Ureter (tissue), 1 donor: ENCODE results near the gene OR1J1. TPM values are rescaled to one million over a fixed set of nuclear protein-coding genes. Genes with fewer than 3 reads are reported as not detected.

Experiments
- DNase-seq: peaks from one replicate; pipeline ENCODE4 v3.0.0-alpha.2; 2020; ENCODE audit warnings: low spot score
- total RNA-seq: library from RNA; stranded (reverse); gene quantifications from one replicate; pipeline ENCODE4 v1.2.4, GENCODE V29; 2023
- donor health status: DM: yes; HTN: yes; CAD: no.

Gene OR1J1
- total RNA-seq, 1 donor from 2014 or later = not detected

GRCh38 chr9:122445155-122445749 lies 32.5 kb downstream of the OR1J1 start:
- DNase-seq = no peak

- no peak for DNase-seq
These were observed 33.5 kb downstream of the OR1J1 start for GRCh38 chr9:122444041-122444733.

- no peak for DNase-seq
These were observed 35.2 kb downstream of the OR1J1 start for GRCh38 chr9:122442568-122442967.

Other genes with a start within 250 kb of the OR1J1 start
- gene LHX6, start 249.0 kb downstream of the OR1J1 start, total RNA-seq = 5.7 TPM
- 25.0 TPM for gene RBM18, start 213.1 kb downstream of the OR1J1 start, total RNA-seq
- gene MRRF, start 213.0 kb downstream of the OR1J1 start, total RNA-seq = 61.5 TPM
- gene PTGS1, start 106.9 kb downstream of the OR1J1 start, total RNA-seq = 12.5 TPM
- 0.42 TPM for gene OR1J2, start 32.9 kb upstream of the OR1J1 start, total RNA-seq
- gene OR1J4, start 41.2 kb upstream of the OR1J1 start, total RNA-seq = not detected
- gene OR1N1, start 49.4 kb upstream of the OR1J1 start, total RNA-seq = not detected
- not detected for gene OR1N2, start 75.2 kb upstream of the OR1J1 start, total RNA-seq
- gene OR1L8, start 105.5 kb upstream of the OR1J1 start, total RNA-seq = not detected
- gene OR1Q1, start 136.8 kb upstream of the OR1J1 start, total RNA-seq = not detected
- gene OR1B1, start 179.7 kb upstream of the OR1J1 start, total RNA-seq = 0.39 TPM
- gene OR1L1, start 183.8 kb upstream of the OR1J1 start, total RNA-seq = not detected
- not detected for gene OR1L3, start 197.2 kb upstream of the OR1J1 start, total RNA-seq
- not detected for gene OR1L4, start 246.1 kb upstream of the OR1J1 start, total RNA-seq